GM04504 (cell line): Measurements from ENCODE around the gene HMSD.
A peak's percentile ranks its signal among the peaks of the same experiment; 100 is the strongest.
"Not testable (repeated sequence)": the region's sequence is repeated elsewhere in the genome, so short reads cannot be mapped to it uniquely, and the experiment has no call there.

Experiments used
- DNase-seq: peaks from one replicate; pipeline ENCODE4 v3.0.0-alpha.2; 2012; ENCODE audit warnings: low read depth

HMSD gene

DNA sequence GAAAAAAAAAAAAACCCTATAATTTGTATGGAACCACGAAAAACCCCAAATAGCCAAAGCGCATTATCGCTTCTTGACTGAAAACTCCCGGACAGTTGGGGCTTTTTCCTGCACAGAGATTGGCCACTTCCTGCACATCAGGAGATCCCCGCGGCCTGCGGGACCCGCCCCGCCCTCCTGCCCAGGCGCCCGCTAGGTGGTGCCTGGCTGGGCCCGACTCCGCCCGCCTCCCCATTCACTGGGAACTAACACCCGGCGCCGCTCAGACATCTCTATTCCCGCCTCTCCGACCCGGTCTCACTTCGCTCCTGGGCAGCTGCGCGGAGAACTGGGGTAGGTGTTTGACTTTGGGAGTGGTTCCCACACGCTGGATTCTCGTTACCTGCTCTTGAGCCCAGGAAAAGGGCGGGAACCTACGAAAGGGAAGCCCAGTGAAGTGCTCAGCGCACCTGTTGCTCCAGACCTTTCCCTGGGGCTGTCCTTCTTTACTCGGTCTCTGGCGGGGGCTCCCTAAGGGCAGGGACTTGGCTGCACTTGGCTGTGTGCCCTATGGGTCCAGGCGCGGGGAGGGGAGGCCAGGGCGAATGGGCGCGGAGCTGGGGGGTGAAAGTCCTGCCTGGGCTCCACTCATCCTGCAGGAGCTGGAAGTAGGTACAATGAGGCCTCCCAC is at the start of gene HMSD:
Gene HMSD, plus strand, starts transcription at position 234 of the 670 bp plus-strand sequence. CDS start 4,155 bp downstream, outside the sequence.
- DNase-seq = no peak

GRCh38 chr18:63903851-63904570 is 45.1 kb upstream of the HMSD start:
- no peak for DNase-seq

- DNase-seq = no peak
These were observed 44.4 kb upstream of the HMSD start for GRCh38 chr18:63904694-63905093.

- DNase-seq = no peak
These were observed 43.7 kb upstream of the HMSD start for GRCh38 chr18:63905361-63905760.

GRCh38 chr18:63906056-63906455 is 43.0 kb upstream of the HMSD start:
- no peak for DNase-seq

DNA sequence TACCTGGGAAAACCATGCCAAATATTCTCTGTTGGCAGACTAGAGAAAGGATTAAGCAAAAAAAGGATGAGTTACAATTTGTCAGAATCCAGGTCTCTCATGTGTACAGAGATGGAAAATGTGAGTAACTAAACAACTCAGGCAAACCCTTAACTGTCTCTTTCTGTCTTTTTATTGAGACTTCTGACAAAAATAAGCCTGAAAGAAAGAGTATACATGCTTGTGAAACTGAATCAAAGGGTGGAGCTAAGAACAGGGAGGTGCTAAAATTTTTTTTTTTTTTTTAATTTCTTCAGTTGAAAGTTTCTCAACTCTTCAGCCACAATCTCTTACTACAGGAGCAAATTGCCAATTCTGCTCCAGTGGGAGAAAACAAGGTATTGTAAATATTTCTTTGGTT is 41.4 kb upstream of the HMSD start, which contains the start of gene SERPINB10:
Gene SERPINB10, plus strand, starts transcription at position 295 of the 400 bp plus-strand sequence. CDS start 7,553 bp downstream, outside the sequence.
- no peak for DNase-seq

DNA sequence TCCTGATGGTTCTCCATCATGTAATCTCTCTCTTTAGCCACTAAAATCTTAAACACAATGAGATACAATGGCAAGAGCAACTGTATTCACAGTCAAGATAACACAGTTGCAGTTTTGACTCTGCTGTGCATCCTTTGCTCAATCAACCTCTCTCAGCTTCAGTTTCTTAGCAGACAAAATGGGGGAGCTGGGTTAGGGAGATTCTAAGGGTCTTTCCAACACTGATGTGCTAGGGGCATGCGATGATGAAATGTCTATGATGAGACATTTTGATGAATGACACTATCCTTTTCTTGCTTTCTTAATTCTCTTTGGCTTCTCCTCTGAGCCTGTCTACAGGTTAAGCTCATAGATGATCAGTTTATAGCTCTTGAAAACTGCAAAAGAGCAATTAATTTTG is 40.2 kb upstream of the HMSD start:
- no peak for DNase-seq

GRCh38 chr18:63909870-63910269 is 39.2 kb upstream of the HMSD start:
- DNase-seq = no peak

DNA sequence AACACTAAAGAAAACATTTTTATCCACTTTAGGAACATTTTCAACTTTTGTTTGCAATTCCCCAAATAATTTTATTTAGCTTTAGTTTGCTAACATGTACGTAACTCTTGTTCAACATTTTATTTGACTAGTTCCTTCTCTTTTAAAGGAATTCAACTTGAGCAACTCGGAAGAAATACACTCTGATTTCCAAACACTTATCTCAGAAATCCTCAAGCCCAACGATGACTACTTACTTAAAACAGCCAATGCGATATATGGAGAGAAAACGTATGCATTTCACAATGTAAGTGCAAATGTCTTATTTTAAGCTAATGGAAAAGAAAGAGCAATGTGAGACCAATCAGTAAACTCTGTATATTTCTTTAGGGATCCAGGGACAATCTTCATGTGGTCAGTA is 31.3 kb upstream of the HMSD start:
- DNase-seq = no peak

DNA sequence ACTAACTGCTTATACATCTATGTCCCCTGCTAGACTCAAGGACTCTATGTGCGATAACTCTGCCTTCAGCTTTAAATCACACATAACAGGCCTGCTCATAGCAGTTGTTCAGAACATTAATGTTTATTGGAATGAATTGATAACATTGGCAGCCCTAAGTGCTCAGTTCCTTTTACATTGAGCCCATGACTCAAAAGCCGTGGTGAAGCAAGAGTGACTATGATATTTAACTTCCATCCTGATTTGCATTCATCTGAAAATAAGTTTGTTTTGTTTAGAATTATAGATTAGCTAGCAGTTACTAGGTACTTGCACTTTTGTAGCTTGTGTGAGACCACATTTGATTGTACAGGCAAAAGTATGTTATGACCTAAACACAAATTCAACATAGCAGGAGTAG is 27.1 kb upstream of the HMSD start:
- DNase-seq = no peak

DNA sequence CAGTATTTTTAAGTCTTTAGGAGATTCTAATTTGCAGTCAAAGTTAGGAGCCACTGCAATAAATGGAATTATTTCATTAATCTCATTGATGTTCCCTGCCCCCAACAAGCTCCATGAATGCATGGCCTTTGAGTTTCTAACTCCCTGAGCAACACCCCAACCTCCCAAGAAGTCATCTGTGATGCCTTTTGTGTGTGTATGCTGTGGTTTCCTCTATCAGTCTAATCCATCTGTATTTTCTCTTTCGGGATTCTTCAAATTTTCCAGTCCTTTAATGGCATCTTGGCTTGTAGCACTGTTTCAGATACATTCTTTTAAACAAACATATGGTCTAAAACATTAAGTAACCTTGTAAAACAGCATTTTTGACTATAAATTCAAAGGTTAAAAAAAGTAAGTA is 24.6 kb upstream of the HMSD start:
- peak; percentile 23 for DNase-seq

- no peak for DNase-seq
These were observed 20.8 kb upstream of the HMSD start for GRCh38 chr18:63928331-63928730.

DNA sequence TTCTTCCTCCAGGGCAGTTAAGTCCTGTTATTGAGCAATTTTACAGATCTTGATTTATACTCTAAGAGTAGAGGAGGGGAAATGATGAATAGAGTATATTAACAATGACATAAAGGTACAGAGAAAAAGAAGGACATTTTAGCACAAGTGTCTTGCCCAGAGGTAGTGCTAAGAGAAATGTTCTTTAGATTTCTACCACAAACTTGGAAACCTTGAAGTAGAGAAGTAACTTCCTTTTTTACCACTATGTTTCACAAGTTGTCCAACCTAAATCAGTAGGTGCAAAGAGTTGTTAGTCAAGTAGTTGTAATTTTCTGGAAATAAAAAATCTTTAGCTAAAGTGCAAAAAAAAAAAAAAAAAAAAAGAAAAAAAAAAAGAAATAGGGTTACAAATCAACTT is 19.7 kb upstream of the HMSD start:
- DNase-seq = not testable (repeated sequence)

DNA sequence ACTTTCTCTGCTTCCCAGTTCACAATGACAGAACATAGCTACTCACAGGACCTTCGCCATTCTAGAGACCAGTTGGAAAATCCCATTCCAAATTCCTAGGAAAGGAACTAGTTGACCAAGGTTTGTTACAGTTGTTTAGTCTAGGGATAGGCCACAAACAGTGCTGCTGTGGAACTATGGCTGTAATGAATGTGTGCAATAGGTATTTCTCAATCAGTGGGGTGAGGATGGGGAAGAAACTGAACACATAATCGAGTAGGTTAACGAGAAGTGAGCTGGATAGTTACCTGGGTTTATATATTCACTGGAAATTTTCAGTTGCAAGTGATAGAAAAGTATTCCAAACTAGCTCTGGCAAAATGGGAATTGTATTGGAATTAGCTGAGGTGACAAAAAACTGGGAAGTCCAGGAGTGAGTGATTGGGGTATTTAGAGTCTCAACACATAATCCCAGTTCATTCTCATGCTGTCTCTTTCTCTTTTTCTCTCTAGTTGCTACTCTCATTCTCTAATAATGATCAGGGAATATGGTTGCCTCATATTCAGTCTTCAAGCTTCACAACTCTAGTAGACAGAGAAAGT is 18.2 kb upstream of the HMSD start:
- DNase-seq = no peak

DNA sequence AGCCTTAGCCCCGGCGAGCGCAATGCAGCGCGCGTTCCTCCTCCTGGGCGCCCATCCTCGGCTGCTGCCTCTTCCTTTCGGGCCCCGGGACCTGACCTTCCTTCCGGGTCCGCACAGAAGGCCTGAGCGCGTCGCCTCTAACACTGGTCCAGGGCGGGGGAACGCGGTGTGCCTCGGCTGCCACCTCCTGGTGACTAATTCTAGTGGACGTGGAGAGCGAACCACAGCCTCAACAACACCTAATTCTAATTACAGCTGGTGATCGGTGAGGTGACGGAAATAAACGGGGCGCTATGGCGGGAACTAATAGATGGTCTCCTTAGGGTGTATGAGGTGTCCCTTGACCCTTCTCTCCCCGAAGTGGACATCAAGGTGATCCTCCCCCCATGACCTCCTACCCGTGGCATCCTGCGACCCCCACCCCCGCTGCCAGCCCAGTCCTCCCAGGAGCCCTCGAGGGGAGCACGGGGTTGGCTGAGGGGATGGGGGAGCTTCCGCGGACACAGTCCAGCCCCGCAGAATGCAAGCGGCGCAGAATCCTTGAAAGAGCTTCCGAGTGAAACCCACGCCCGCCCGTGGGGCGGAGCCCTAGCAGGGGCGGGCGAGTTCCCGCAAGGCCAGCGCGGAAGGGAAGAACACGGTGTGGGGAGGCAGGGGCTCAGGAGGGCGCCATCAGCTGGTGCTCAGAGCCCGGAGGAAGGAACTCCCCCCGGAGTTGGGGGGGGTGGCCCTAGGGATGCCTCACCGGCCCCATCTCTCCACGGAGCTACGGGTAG is 12.8 kb upstream of the HMSD start:
- DNase-seq = peak; percentile 64

DNA sequence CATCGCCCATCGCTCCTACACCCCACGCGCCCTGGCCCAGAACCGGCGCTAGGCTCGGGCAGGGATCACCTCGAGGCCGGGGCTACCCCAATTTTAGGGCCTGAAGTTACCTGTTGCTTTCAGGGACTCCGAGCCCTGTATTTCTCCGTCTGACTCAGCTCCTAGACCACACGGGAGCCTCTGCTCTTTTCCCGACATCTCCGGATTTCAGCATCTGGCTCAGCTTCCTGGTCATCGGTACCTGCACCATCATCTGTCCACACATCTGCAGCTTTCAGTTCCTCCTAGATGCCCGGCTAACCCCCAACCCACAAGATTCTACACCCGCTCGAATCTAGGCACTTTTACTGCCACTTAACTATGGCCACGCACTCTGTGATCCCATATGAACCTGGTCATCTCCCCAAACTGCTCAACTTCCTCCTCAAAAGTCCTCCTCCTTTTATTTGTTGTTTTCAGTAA is 12.1 kb upstream of the HMSD start:
- no peak for DNase-seq

- no peak for DNase-seq
These were observed 9.1 kb upstream of the HMSD start for GRCh38 chr18:63940008-63940407.

DNA sequence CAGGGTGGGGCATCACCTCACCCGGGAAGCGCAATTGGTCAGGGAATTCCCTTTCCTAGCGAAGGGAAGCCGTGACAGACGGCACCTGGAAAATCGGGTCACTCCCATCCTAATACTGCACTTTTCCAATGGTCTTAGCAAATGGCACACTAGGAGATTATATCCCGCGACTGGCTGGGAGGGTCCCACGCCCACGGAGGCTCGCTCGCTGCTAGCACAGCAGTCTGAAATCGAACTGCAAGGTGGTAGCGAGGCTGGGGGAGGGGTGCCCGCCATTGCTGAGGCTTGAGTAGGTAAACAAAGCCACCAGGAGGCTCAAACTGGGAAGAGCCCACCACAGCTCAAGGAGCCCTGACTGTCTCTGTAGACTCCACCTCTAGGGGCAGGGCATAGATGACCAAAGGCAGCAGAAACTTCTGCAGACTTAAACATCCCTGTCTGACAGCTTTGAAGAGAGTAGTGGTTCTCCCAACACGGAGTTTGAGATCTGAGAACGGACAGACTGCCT is 8.5 kb upstream of the HMSD start:
- not testable (repeated sequence) for DNase-seq

DNA sequence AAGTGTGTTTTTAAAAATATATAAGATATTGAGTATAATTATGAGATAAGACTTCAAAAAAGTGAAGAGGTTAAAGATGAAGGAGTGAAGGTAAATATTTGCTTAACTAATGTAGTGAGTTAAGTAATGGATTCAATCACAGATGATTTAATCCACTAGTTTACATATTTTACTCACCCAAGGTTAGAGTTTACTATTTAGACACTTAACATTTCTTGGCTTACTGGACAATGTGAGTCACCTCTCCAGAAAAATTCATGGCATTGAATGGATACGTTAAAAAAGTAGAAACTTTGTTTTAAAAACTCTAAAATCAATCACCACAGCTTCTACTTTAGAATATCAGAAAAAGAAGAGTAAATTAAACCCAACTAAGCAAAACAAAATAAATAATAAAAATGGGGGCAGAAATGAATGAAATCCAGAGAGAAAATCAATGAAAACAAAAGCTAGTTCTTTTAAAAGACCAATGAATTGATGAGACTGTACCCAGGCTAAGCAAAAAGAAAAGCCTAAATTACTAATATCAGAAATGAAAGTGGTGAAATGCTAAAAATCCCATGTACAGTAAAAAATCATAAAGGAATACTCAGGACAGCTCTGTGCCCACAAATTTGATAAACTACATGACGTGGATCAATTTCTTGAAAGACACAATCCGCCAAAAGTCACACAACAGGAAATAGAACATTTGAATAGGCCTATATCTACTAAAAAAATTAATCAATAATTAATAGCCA is 1.9 kb upstream of the HMSD start:
- no peak for DNase-seq

DNA sequence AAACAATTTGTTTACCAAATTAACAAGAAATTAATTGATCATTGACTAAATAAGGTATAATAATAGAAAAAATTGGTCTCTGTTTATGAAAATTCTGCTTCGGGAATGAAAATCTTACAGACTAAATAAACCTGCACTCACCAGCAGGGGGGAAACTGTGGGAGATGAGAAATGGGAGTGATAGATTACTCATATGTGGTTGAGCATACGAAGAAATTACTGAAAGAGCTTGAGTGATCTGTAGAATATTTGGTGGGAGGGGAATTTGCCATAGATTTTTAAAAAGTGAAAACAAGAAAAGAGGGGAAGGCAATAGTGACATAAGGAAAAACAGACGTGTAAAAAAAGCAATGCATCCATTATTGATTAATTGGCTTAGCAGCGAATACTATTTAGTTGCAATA is 2.2 kb downstream of the HMSD start:
- DNase-seq = no peak

DNA sequence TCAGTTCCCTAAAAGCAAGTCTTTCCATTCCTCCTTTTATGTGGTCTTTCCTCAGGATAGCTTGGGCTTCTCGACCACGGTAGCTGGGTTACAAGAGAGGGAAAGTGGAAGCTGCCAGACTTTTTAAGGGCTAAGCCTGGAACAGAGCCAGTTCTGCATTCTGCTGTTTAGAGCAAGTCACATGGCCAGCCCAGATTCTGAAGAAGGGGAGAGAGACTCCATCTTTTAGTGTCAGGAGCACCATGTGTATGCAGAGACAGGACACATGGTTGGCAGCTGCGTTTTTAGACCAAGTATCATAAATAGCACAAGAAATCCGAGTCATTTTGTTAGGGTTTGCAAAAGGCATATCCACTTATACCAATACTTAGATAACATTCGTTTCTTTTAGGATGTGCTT is 4.7 kb downstream of the HMSD start:
- DNase-seq = no peak
